ENCODE measurements around the gene SOAT1. TPM values are rescaled to one million over a fixed set of nuclear protein-coding genes. Genes with fewer than 3 reads are reported as not detected.

The SOAT1 gene
- total and polyA plus RNA-seq, 2 of the 4 experiments (the other 2 are of a cell fraction) = 19.5 to 19.8 TPM

- Histone ChIP-seq H2BK5ac (ENCODE audit: low read depth, low read length, poor library complexity, severe bottlenecking) (no peak overlapping the region), H4K5ac (ENCODE audit: low read depth, low read length) (no peak overlapping the region), H3K56ac (ENCODE audit: extremely low read depth, insufficient read depth, low read length) (no peak overlapping the region), H3K27me3 (ENCODE audit: control insufficient read depth, insufficient read depth, low read length) (no peaks in the 10 kb centered on the region), H3K4ac (ENCODE audit: low read depth, low read length) (no peak overlapping the region), H3K36me3 (ENCODE audit: control insufficient read depth, insufficient read depth, low read length) (no peaks in the 10 kb centered on the region), H3K27ac (ENCODE audit: insufficient read depth, low read length) (no peak overlapping the region), H2BK120ac (ENCODE audit: low read depth, low read length) (no peak overlapping the region), H3K23ac (ENCODE audit: low read depth, low read length) (peak overlapping the region; percentile 11), H3K9me1 (ENCODE audit: insufficient read depth, low read length) (0 out of 2 replicates have a peak, but pooled peaks cover 2% of the 10 kb centered on the region), H3K14ac (replicated peaks; ENCODE audit: low read depth, low read length) (no peak overlapping the region), H3K4me2 (ENCODE audit: low read depth, low read length) (no peak overlapping the region), H4K8ac (ENCODE audit: low read depth in 2 of 2, low read length in 2 of 2) (no peak overlapping the region), H3K9ac (ENCODE audit: low read depth, low read length) (no peak overlapping the region), H3K9me3 (ENCODE audit: control insufficient read depth, insufficient read depth, low read length) (no peaks in the 10 kb centered on the region), H2BK20ac (ENCODE audit: low read depth, low read length) (no peak overlapping the region), H3K18ac (ENCODE audit: low read depth, low read length) (no peak overlapping the region), H2BK15ac (ENCODE audit: low read depth, low read length) (no peak overlapping the region), H2AK5ac (ENCODE audit: low read depth, low read length) (no peak overlapping the region), H3K4me3 (ENCODE audit: insufficient read depth, low read depth, low read length) (no peak overlapping the region), H3K79me1 (ENCODE audit: low read depth in 1 of 2, low read length in 2 of 2) (peaks cover 8 to 42% of the 10 kb centered on the region in 2 experiments; a peak in 3 of 4 replicates), H4K91ac (ENCODE audit: insufficient read depth, low read depth, low read length) (no peak overlapping the region), H2AFZ (replicated peaks; ENCODE audit: low read length, poor library complexity) (no peak overlapping the region), H2AK9ac (replicated peaks; ENCODE audit: low read depth, low read length, poor library complexity) (no peak overlapping the region), H3K4me1 (ENCODE audit: control insufficient read depth, insufficient read depth, low read length) (peaks cover 3% of the 10 kb centered on the region; the same call in 1 of the 2 replicates), H4K20me1 (ENCODE audit: insufficient read depth, low read length) (peaks cover 16% of the 10 kb centered on the region; the same call in 1 of the 2 replicates)
- dilution Hi-C loops (cut with HindIII; ENCODE audit: low sequenced_read_pairs, unreplicated experiment) (no loop called here), in situ Hi-C loops (cut with MboI; ENCODE audit: low sequenced_read_pairs) (loop anchor here (10.0 kb wide), 1 partner anchor 172 kb away; no protein-coding TSS in a partner anchor), intact Hi-C loops (cut with micrococcal nuclease) (no loop called here)
- ChIA-PET CTCF (interaction anchor here (0.6 kb wide), 2 partner anchors 21 to 83 kb away, joined by 4 to 6 read pairs; no protein-coding TSS in a partner anchor), POLR2A (ENCODE audit: unreplicated experiment) (interaction anchor here (0.5 kb wide), 2 partner anchors 70 to 417 kb away, joined by 4 to 9 read pairs; no protein-coding TSS in a partner anchor)
- ATAC-seq (ENCODE audit: low read depth) (no peak), DNase-seq (no peak)
- TF ChIP-seq SMC3 (IDR thresholded peaks at IDR 0.05; ENCODE audit: low read depth, low read length) (no peak), MAFK (IDR thresholded peaks at IDR 0.05; ENCODE audit: low read depth, low read length) (no peak), MAZ (IDR thresholded peaks at IDR 0.05; ENCODE audit: borderline replicate concordance, low read depth, low read length) (no peak), CTCF (conservative IDR thresholded peaks at IDR 0.05; ENCODE audit: low read depth, low read length) (no peak), CHD1 (IDR thresholded peaks at IDR 0.05; ENCODE audit: low read depth, low read length) (no peak), CEBPB (IDR thresholded peaks at IDR 0.05; ENCODE audit: low read depth, low read length) (no peak), RCOR1 (IDR thresholded peaks at IDR 0.05; ENCODE audit: insufficient replicate concordance, low read length) (no peak), RAD21 (IDR thresholded peaks at IDR 0.05; ENCODE audit: low read length) (no peak), ELK1 (IDR thresholded peaks at IDR 0.05; ENCODE audit: borderline replicate concordance, low read depth, low read length) (no peak), RFX5 (IDR thresholded peaks at IDR 0.05; ENCODE audit: low read depth, low read length) (no peak), USF2 (IDR thresholded peaks at IDR 0.05; ENCODE audit: low read depth, low read length) (no peak), POLR2A (IDR thresholded peaks at IDR 0.05; ENCODE audit: low read depth, low read length) (no peak), FOS (IDR thresholded peaks at IDR 0.05; ENCODE audit: low read depth, low read length) (no peak)
- WGBS, 2 experiments (ENCODE audit: extremely low coverage in 2 of 2, insufficient read length in 1 of 2) = no CpG with 5 or more reads among the region's 4 CpGs
- no TSS peak for BruUV-seq (replicated peaks)
Observed at GRCh38 chr1:179296356-179297104, 2.9 kb downstream of the SOAT1 start.
